GM18520 (cell line): ENCODE results near the gene KHDC3L.

Experiments used
- ATAC-seq: cut with Tn5 transposase; IDR thresholded peaks from one replicate; pipeline ENCODE4 v1.9.1; 2021; ENCODE audit not compliant: unreplicated experiment

KHDC3L gene, protein sequence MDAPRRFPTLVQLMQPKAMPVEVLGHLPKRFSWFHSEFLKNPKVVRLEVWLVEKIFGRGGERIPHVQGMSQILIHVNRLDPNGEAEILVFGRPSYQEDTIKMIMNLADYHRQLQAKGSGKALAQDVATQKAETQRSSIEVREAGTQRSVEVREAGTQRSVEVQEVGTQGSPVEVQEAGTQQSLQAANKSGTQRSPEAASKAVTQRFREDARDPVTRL

GRCh38 chr6:73362358-73362757 lies at the start of gene KHDC3L:
TSS of gene KHDC3L (plus strand) at chr6:73362658. CDS start at chr6:73362730, 72 bp downstream.
- no peak for ATAC-seq

DNA sequence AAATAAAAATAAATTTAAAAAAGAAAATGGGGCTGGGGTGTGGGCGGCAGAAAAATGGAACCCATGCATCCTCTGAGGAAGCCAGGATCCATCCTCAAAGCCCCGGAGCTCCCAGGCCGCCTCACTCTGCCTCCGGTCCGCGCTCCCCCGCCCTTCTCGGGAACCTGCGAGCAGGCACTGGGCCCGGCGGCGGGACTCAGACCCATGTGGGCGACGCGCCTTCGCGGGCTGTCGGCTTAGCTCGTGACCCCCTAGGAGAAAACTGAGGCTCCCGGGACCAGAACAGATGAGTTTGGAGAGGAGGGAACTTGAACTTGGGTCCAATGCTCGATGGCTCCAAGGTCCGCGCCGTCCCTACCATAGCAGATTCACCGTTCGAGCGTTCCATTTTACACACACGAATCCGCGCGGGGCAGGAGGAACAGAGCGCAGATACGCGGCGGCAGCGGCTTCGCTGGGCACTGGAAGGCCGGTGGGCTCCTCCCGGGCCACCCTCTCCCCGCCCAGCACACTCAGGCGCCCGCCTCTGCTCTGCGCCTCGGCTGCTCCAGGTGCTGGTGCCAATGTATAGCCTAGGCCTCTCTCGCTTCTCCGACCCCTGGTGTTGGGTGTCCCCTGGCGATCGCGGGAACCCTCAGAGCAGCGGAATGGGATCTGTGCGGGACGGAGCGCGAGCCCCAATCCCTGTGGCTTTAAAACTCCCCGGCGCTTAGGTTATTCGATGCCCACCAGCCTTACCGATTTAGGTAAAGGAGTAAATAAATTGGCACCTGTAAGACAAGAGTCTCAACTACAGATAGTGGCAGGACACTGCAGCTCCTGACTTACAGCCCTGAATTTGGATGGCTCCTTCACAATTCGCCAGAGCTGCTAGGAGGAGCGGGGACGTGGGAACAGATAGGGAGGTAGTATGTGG lies 47.6 kb upstream of the KHDC3L start:
- ATAC-seq = no peak

GRCh38 chr6:73323323-73323722 lies 39.1 kb upstream of the KHDC3L start:
- no peak for ATAC-seq

- ATAC-seq = no peak
Observed at GRCh38 chr6:73325656-73326055, 36.8 kb upstream of the KHDC3L start.

DNA sequence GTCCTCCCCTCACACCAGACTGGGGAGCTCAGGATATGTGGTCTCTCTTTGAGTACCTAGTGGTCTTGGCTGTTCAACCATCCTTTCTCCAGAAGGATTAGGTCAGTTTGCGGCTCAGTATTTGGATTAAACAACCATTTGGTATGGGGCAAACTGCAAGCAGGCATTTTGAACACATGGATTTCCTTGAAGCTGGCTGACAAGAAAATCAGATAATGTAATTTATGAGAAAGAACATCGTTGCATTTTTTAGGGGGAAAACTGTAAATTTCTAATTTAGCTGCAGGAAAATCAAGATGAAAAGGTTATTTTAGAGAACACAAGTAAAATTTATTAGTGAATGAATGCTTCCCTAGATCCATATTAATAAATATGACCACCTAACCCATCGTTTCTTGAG lies 33.7 kb upstream of the KHDC3L start:
- no peak for ATAC-seq

DNA sequence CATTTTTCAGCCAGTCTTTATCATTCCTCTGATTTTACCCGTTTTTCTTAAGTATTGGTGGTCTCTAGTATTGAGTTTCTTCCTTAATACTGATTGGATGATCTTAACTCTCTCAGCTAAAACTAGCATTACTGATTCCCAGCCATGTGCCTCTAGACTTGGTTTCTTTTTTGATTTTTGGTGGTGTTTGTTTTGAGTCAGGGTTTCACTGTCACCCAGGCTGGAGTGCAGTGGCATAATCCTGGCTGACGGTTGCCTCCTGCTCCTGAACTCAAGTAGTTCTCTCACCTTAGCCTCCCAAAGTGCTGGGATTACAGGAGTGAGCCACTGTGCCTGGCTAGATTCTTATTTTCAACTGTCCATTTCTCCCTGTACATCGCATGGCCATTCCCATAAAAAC lies 33.3 kb upstream of the KHDC3L start:
- peak; percentile 60 for ATAC-seq

DNA sequence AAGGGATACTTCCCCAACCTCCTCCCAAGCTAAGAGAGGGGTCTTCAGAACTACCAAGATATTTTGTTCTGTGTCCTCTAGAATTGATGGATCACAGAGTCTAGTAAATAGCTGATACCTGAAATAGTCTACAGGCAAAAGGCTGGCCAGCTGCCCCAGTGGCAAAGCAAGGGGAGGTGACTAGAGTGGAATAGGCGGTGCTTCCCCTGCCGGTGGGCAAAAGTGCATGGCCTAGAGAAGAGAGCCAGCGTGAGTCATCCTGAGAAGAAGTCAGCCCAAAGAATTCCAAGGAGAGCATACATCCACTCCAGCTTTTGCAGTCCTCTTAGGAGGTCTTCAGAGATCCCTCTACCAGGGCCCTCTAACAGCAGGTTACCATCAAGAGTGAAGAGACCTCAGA lies 23.1 kb upstream of the KHDC3L start:
- no peak for ATAC-seq

GRCh38 chr6:73340048-73340447 lies 22.4 kb upstream of the KHDC3L start:
- no peak for ATAC-seq

DNA sequence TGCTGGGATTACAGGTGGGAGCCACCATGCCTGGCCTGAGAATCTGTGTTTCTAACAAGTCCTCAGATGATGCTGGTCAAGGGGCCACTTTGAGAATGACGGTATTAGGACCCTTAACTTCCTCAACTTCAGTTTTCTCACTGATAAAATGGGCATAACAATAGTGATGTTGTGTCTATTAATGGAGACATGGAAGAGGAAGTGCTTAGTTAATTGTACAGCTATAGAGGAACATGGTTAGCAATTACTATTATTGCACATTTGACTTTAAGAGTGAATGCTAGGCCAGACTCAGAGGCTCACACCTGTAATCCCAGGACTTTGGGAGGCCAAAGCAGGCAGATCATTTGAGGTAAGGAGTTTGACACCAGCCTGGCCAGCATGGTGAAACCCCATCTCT lies 21.1 kb upstream of the KHDC3L start:
- no peak for ATAC-seq

GRCh38 chr6:73342174-73342573 lies 20.3 kb upstream of the KHDC3L start:
- ATAC-seq = no peak

DNA sequence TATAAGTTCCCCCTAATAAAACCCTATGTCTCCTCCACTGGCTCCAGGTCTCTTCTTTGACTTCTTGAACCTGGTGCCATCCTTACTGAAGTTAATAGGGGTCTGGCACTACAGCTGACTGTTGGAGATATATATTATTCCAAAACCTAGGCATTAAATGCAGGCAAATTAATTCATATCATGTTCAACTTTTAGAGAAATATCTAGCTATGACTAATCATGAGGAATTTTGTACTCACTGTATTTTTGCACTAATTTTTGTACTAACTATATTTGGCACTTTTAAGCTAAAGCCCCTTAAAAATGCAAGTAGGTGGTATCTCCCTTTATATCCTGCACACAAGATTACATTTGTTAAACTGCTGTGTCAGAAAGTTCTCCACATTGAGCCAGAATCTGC lies 19.3 kb upstream of the KHDC3L start:
- ATAC-seq = no peak

DNA sequence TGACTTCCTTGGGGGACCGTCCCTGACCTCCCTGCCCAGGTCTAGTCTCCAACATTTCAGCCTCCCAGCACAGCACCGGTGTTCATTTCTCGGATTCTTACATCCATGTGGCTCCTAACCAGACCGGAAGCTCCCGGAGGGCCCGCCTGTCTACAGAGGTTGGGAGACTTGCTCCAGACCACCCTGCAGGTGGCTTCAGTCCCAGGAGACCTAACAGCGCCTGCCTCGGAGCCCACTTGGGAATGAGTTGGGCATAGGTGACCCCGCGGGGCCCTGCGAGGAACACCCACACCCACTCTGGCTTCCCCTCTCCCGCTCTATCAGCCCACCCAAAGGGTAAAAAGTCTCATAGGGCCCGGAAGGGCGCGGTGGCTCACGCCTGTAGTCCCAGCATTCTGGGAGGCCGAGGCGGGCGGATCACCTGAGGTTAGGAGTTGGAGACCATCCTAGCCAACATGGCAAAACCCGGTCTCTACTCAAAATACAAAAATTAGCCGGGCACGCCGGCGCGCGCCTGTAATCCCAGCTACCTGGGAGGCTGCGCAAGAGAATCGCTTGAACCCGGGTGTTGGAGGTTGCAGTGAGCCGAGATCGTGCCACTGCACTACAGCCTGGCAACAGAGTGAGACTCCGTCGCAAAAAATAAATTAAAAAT lies 13.8 kb upstream of the KHDC3L start:
- ATAC-seq = no peak

- ATAC-seq = no peak
Observed at GRCh38 chr6:73349311-73349710, 13.1 kb upstream of the KHDC3L start.

GRCh38 chr6:73353636-73354593 lies 8.5 kb upstream of the KHDC3L start, which contains the start of gene DPPA5:
TSS of gene DPPA5 (minus strand) at chr6:73354276. CDS start at chr6:73354225, 51 bp downstream.
- ATAC-seq = no peak

- no peak for ATAC-seq
Observed at GRCh38 chr6:73362869-73363536, 545 bp downstream of the KHDC3L start.

DNA sequence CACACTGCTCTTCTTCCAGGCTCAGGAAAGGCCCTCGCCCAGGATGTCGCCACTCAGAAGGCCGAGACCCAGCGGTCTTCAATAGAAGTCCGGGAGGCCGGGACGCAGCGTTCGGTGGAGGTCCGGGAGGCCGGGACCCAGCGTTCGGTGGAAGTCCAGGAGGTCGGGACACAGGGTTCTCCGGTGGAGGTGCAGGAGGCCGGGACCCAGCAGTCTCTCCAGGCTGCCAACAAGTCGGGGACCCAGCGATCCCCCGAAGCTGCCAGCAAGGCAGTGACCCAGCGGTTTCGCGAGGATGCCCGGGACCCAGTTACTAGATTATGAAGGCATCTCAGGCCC lies 1.0 kb downstream of the KHDC3L start:
- no peak for ATAC-seq

- no peak for ATAC-seq
Observed at GRCh38 chr6:73364121-73364520, 1.7 kb downstream of the KHDC3L start.

DNA sequence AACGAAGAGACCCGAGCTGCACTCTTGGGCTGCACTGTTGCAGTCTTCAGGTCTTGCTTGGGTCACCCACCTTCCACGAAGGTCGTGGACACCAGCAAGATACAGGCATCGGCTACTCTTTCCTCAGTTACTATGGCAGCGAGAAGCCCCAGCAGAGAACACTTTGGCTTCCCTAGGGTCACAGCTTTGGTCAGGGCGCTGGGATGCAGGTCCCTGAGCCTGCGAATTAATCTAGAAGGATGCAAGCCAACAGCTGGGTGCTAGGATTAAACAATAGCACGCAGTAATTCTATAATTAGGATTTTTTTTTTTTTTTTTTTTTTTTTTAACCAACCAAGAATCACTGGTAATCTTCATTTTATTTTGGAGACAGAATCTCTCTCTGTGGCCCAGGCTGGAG lies 2.1 kb downstream of the KHDC3L start:
- ATAC-seq = no peak

GRCh38 chr6:73367761-73368355 lies 5.4 kb downstream of the KHDC3L start:
- ATAC-seq = no peak

DNA sequence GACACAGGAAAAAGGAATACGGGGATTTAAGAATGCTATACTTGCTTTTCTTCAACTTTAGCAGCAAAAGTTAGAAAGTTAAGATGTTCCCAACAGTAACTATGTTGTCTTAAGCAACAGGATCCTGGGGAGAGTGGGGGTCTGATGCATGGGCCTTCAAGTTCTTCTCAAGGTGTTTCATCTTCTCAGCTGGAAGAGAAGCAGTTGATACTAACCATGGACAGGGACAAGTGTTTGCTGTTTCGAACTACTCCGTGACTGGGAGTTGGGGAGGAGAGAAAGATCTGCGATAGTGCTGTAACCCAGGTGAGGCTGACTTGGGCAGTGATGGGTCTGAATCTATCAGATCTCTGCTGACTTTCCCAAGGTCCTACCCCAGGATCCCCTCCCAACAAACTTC lies 6.2 kb downstream of the KHDC3L start:
- ATAC-seq = no peak
